ENCODE data around the gene GTF2IRD1. TPM values are rescaled to one million over a fixed set of nuclear protein-coding genes. Genes with fewer than 3 reads are reported as not detected.

GTF2IRD1 gene
- total RNA-seq, 1 experiment from 2014 or later: 42.9 TPM

GRCh38 chr7:74515276-74515675, 61.6 kb downstream of the GTF2IRD1 start:
- Mint-ChIP-seq H3K4me3 (no peak overlapping the region), H3K36me3 (peaks cover 32% of the 10 kb centered on the region), H3K4me1 (no peaks in the 10 kb centered on the region), H3K27me3 (ENCODE audit: low read depth) (no peaks in the 10 kb centered on the region), H3K27ac (no peak overlapping the region), H3K9me3 (no peaks in the 10 kb centered on the region)
- ATAC-seq: no peak
- POLR2A ChIA-PET: interaction anchor here (0.7 kb wide), 1 partner anchor 151 kb away, joined by 5 read pairs; no protein-coding TSS in a partner anchor
- TF ChIP-seq ZNF512 (CRISPR knock-in tag; IDR thresholded peaks at IDR 0.05; ENCODE audit: borderline replicate concordance) (no peak), ZNF532 (CRISPR knock-in tag; IDR thresholded peaks at IDR 0.05; ENCODE audit: borderline replicate concordance) (no peak), JUN (CRISPR knock-in tag; IDR thresholded peaks at IDR 0.05) (no peak), ZNF317 (CRISPR knock-in tag; IDR thresholded peaks at IDR 0.05; ENCODE audit: borderline replicate concordance, low read depth) (no peak), ZNF423 (CRISPR knock-in tag; IDR thresholded peaks at IDR 0.05) (no peak), CTCF (IDR thresholded peaks at IDR 0.05) (no peak), STAT6 (CRISPR knock-in tag; conservative IDR thresholded peaks at IDR 0.05; ENCODE audit: low read depth) (no peak), AFF4 (CRISPR knock-in tag; IDR thresholded peaks at IDR 0.05; ENCODE audit: borderline replicate concordance) (no peak), USF2 (CRISPR knock-in tag; IDR thresholded peaks at IDR 0.05) (no peak), TCF7 (CRISPR knock-in tag; IDR thresholded peaks at IDR 0.05; ENCODE audit: low read depth) (no peak), ZNF281 (CRISPR knock-in tag; IDR thresholded peaks at IDR 0.05) (no peak), TEAD4 (CRISPR knock-in tag; IDR thresholded peaks at IDR 0.05) (no peak)
- CTCF ChIA-PET: interaction anchor here (0.7 to 1.0 kb wide), 2 partner anchors 13 to 29 kb away, joined by 3 to 4 read pairs; no protein-coding TSS in a partner anchor
- DNase-seq (ENCODE audit: low spot score): no peak
